HG02610 (cell line): ENCODE results near the gene NANOS1.

ENCODE experiments used
- ATAC-seq: cut with Tn5 transposase; IDR thresholded peaks from one replicate; pipeline ENCODE4 v1.9.1; 2021; ENCODE audit warnings: mild to moderate bottlenecking, moderate library complexity; ENCODE audit not compliant: unreplicated experiment

Gene NANOS1

GRCh38 chr10:119055472-119055871, 26.0 kb downstream of the NANOS1 start:
- no peak for ATAC-seq

DNA sequence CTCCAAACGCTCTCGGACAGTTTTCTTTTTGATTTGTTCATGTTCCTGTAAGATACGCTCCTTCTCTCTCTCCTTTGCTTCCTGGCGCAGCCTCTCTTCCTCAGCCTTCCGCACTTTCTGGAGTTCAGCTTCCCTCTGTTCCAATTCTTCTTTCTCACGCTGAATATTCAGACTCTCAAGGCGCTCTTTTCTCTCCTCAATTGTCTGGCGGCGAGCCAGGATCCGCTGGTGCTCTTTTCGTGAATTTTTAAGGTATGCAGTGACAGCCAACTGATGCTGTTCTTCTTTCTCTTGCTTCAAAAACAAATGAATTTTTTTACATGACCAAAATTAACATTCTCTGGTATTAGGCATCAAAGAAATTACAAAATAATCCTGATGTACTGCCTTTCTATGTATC, 28.5 kb downstream of the NANOS1 start:
- ATAC-seq, result no peak

GRCh38 chr10:119059557-119059956, 30.0 kb downstream of the NANOS1 start:
- no peak for ATAC-seq

DNA sequence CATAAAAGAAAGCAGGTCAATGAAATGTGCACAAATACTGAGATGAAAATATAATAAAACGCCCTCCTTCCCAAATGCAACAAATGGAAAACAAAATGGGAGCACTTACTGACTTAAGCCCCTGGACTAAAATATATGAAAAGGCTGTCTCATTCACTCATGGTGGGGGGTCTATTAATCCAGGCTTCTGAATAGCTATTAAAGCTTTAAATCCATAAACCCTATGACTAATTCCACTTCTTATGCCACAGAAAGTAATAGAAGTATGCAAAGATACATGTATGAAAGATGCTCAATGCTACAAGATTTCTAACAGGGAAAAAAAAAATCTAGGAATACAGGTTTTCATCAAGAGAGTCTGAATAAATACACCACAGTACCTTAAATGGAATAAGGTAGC, 30.6 kb downstream of the NANOS1 start:
- no peak for ATAC-seq

DNA sequence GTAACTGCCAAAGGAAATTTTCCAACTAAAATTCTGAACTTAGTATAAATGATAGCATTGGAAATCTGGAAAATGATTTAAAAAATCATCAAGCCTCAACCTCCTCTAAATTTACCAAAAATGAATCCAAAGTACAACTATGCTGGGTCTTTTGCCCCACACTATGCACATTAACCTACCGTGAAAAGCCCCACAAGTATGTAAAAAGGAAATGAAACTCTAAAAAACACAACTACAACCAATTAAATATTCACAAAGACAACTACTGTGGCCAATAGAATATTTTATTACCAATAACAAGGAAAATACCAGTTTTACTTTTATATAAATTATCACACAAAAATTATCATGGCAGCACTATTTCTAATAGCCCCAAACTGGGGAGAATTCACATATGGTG, 31.8 kb downstream of the NANOS1 start:
- no peak for ATAC-seq

GRCh38 chr10:119061926-119062325, 32.4 kb downstream of the NANOS1 start:
- no peak for ATAC-seq

- no peak for ATAC-seq
Measured at GRCh38 chr10:119070395-119071165, 41.1 kb downstream of the NANOS1 start.

GRCh38 chr10:119073584-119073983, 44.1 kb downstream of the NANOS1 start:
- no peak for ATAC-seq

DNA sequence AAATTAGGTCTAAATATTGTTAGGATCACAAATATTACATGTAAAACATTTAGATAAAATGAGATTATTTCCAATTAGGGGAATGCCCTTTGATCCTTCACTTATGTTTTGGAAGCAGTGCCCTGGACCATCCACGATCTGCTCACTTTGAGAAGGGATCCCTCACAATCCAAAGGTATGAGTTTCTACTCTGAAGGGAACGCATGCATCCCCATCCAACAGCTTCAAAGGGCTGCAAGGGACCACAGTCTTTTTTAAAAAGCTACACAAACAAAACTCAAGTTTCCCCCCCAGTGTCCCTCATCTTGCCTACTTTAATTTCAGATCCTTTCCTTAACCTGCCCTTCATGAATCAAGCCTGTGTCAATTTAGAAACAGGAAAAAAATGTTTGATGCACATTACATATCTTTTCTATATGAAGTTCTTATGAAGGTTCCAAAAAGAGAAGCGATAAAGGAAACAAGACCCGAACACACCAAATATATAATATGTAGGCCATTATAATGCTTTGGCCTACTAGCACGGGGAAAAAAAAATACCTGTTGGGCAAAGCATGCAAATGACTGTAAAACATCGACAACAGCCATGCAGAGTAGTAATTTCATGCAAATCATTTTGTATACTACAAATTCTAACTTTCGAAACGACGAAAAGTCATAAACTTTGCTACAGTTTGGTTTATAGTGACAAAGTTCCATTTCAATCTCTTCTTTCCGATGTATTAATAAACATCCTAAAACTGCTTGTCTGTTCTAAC, 49.1 kb downstream of the NANOS1 start:
- ATAC-seq, result no peak

DNA sequence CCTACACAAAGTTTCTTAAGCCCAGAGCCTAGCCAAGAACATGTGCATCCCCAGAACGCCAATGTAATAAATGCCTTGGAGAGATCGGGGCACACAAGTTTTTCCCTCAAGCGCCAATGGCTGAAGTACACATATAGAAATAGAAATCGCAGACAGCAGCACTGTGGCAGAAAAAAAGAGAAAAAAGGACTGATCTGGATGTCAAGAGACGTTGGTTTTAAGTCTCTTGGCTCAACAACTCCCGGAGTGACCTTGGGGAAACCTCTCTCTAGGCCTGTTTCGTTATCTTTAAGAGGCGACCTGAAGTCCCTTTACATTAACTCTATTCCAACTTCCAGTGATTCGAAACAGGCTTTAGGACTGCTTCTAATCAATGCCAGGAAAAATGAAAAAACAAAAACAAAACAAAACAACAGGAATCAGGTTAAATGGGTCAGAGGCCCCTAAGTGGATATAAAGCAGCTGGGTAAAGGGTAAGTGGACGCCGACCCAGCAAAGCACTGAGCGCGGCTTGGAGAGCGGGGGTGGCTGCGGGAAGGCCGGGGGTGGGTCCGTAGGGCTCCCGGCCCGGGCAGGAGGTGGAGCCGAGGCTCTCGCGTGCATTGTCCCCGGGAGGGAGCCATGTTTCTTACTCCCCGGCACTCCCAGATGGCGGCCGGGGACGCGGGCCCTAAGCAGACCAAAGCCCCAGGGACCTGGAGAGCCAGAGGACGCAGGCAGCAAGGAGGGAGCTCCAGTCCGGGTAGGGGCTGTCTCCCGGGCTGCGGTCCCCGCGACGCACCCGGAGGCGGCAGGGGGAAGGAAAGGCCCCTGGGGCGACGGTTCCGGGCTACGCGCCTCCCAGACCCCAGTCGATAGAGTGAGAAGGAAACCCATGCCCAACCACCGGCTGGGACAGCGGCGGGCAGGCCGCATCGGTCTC, 50.3 kb downstream of the NANOS1 start:
- ATAC-seq, result peak; percentile 63

- peak; percentile 83 for ATAC-seq
Measured at GRCh38 chr10:119080521-119081259, 51.2 kb downstream of the NANOS1 start, which contains the start of gene EIF3A. TSS of gene EIF3A (minus strand) at chr10:119080817. CDS start at chr10:119080676, 141 bp downstream.
